ENCODE measurements around the gene HRCT1.

HRCT1 gene

DNA sequence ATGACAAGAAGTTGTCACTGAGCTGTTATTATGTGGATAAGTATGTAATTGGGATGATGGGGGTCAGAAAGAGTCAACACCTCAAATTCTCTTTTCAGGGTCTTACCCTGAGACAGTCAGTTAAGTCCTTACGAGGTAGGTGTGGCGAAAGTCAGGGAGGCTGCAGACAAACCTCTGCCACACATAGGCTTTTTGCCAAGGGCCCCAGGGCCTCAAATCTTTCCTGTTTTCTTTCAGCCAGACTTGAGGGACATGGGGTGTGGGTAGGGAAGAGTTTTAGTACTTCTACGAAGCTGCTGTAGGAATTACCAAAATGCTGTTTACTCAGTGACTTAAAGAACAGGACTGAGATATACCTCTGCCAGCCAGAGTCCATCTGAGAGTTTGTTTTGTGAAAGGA, 38.2 kb downstream of the HRCT1 start:
- DNase-seq (ENCODE audit: low read depth), result no peak

GRCh38 chr9:35944841-35945240, 38.8 kb downstream of the HRCT1 start:
- no peak for DNase-seq (ENCODE audit: low read depth)

DNA sequence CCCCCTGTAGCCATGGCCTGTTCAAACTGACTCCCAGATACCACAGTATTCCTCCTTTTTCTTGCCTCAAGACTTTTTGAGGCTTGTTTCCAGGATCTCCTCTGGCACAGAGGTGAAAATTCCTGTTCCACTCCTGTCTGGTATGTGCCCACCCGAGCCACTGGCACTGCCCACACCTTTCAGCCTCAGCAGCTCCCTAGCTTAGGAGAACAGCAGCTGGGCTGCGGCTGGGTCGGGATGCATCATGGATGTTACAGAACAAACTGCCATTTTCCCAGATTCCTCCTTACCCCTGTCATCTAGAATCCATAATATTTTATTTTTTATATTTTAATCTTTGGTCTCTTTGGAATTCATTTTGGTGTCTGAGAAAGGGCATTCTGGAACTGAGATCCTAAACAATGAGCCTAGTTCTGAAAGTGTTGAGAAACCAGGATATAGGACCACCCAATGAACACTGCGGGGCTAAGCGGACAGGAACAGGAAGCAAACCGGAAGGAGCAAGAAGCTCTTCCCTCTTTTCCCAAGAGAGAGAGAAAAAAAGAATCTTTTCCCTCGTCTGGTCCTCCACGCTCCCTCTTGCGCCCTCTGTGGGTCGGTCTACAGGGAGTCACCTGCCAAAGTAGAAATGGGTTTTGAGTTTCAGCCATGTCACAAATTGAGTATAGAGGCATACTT, 39.5 kb downstream of the HRCT1 start:
- DNase-seq (ENCODE audit: low read depth), result peak; percentile 31

DNA sequence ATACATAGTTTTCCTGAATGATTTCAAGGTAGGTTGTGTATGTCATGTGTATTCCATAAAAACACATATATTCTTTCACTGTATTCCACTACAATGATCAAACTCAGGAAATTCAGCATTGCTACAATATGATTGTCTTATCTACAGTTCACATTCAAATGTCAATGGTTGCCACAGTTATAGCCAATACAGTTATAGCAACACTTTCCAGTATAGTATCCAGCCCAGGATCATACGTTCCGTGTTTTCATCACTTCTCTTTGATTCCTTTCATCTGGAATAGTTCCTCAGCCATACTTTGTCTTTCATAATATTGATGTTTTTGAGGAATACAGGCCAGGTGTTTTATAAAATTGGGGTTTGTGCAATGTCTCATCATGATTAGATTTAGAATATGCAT, 42.4 kb downstream of the HRCT1 start:
- DNase-seq (ENCODE audit: low read depth), result no peak

DNA sequence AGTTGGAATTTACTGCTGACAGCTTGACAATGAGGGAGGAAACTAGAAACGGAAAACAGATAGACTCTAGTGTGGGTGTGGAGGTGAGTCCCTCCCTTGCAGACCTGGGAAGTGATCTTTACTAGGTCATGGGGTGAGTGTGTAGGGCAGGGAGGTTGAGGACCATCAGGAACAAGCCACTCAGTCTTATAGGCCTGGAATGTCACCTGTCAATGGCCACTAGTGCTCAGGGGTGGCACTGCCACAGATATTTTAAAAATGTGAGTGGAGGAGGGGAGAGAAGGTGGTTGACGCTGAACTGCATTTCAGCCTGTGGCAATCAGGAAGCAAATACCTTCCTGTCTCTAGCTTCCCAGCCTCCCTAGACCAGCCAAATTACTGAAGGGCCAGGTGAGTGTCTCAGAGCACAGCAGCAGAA, 42.9 kb downstream of the HRCT1 start:
- DNase-seq (ENCODE audit: low read depth), result no peak

- no peak for DNase-seq (ENCODE audit: low read depth)
Measured at GRCh38 chr9:35951736-35952135, 45.7 kb downstream of the HRCT1 start.

GRCh38 chr9:35952526-35953191, 46.7 kb downstream of the HRCT1 start:
- no peak for DNase-seq (ENCODE audit: low read depth)

DNA sequence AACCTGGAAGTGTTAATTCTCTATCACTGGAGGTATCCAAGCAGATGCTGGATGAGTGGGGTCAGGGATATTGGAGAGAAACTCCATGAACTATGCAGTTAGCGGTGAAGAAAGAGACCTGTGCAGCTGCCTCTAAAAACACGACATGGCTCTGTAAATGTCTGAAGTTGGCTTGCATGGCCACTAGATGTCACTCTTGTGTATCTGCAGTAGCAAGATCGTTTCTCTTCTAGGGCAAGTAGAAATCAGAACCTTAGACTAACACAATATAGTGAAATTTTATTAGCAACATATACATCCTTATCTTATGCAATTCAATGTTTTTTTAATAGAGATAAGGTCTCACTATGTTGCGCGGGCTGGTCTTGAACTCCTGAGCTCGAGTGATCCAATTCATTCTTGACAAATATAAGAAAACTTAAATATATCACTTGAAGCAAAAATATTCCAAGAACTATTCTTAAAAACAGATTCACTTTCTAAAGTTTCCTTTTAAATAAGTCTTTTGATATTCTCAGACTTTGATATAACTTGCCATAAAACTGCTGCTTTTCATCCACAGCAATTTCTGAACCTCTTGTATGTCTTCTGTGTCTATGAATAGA, 49.0 kb downstream of the HRCT1 start:
- peak; percentile 12 for DNase-seq (ENCODE audit: low read depth)

- no peak for DNase-seq (ENCODE audit: low read depth)
Measured at GRCh38 chr9:35956651-35957050, 50.6 kb downstream of the HRCT1 start.
